Measurements from ENCODE around the gene TMX4.
"Not testable (repeated sequence)": the region's sequence is repeated elsewhere in the genome, so short reads cannot be mapped to it uniquely, and the experiment has no call there.

TMX4 gene

GRCh38 chr20:7967199-7967844, 52.2 kb downstream of the TMX4 start:
- DNase-seq (ENCODE audit: low spot score): no peak

- DNase-seq (ENCODE audit: low spot score): no peak
These were observed 53.4 kb downstream of the TMX4 start for GRCh38 chr20:7966176-7966575.

- no peak for DNase-seq (ENCODE audit: low spot score)
These were observed 60.1 kb downstream of the TMX4 start for GRCh38 chr20:7959484-7959883.

- not testable (repeated sequence) for DNase-seq (ENCODE audit: low spot score)
These were observed 63.0 kb downstream of the TMX4 start for GRCh38 chr20:7956561-7956960.

GRCh38 chr20:7950387-7950786, 69.2 kb downstream of the TMX4 start:
- no peak for DNase-seq (ENCODE audit: low spot score)

- DNase-seq (ENCODE audit: low spot score): no peak
These were observed 75.7 kb downstream of the TMX4 start for GRCh38 chr20:7943891-7944290.

- DNase-seq (ENCODE audit: low spot score): no peak
These were observed 79.2 kb downstream of the TMX4 start, which contains the start of gene HAO1 for GRCh38 chr20:7940341-7940740. Gene HAO1, minus strand, starts transcription at chr20:7940458. Its CDS starts 36 bp downstream, at chr20:7940422.

- no peak for DNase-seq (ENCODE audit: low spot score)
These were observed 79.9 kb downstream of the TMX4 start for GRCh38 chr20:7939663-7940062.

GRCh38 chr20:7938058-7938457, 81.5 kb downstream of the TMX4 start:
- DNase-seq (ENCODE audit: low spot score): no peak

- no peak for DNase-seq (ENCODE audit: low spot score)
These were observed 82.2 kb downstream of the TMX4 start for GRCh38 chr20:7937328-7937727.

GRCh38 chr20:7935027-7935551, 84.5 kb downstream of the TMX4 start:
- no peak for DNase-seq (ENCODE audit: low spot score)

- no peak for DNase-seq (ENCODE audit: low spot score)
These were observed 86.2 kb downstream of the TMX4 start for GRCh38 chr20:7933346-7933745.

- DNase-seq (ENCODE audit: low spot score): no peak
These were observed 89.2 kb downstream of the TMX4 start for GRCh38 chr20:7930343-7930742.
